ENCODE results near the gene SWI5.

DNA sequence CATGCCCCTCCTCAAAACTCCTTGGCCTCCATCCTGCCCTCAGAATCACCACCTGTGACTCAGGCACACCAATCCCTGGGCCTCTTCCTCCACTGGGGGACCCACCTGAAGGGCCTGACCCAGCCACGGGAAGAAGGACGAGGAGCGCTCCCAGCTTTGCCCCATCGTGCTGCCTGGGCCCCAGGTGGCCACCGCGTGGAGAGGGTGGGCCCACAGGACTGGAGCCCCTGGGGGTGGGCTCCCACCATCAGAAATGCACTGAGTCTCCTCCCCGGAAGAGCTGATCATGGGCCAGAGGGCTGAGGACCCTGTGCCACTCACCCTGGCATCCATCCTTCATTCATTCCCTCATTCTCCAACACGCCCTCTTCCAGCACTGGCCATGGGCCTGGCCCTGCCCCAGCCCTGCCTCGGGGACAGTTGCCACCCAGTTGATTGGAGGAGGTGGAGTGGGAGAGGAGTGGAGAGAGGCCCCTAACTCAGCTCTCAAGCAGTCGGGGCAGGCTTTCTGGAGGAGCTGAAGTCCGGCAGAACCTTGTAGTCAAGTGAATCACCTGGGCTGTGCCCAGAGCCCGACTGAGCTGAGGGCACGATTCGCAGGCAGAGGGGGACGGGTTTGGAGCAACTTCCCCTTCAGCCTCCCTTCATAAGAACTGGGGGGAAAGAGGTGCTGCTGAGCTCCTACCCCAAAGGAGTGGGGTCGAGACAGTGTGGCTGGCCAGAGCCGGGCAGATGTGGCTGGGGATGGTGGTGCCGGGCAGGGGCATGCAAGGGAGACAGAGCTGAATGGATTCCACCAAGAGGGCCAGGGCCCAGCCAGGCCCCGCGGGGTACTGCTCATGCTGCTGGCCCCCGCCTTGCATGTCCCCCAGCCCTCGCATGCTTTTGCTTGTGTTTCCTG, 43.3 kb upstream of the SWI5 start:
- TF ChIP-seq PPARA (CRISPR knock-in tag; IDR thresholded peaks at IDR 0.05; ENCODE audit: borderline replicate concordance) (no peak), ZFP30 (CRISPR knock-in tag; IDR thresholded peaks at IDR 0.05) (no peak), OSR1 (CRISPR knock-in tag; IDR thresholded peaks at IDR 0.05) (no peak), PATZ1 (CRISPR knock-in tag; IDR thresholded peaks at IDR 0.05; ENCODE audit: borderline replicate concordance) (no peak), RARB (CRISPR knock-in tag; IDR thresholded peaks at IDR 0.05) (no peak), BACH2 (CRISPR knock-in tag; IDR thresholded peaks at IDR 0.05; ENCODE audit: borderline replicate concordance) (no peak), SNAI2 (CRISPR knock-in tag; IDR thresholded peaks at IDR 0.05) (no peak), TCF4 (CRISPR knock-in tag; IDR thresholded peaks at IDR 0.05; ENCODE audit: borderline replicate concordance) (no peak), CSDC2 (CRISPR knock-in tag; IDR thresholded peaks at IDR 0.05) (no peak), ARNTL (CRISPR knock-in tag; IDR thresholded peaks at IDR 0.05; ENCODE audit: borderline replicate concordance, low read depth) (no peak), GLIS3 (CRISPR knock-in tag; IDR thresholded peaks at IDR 0.05) (no peak)

Data from SK-N-SH treated with all-trans-retinoic acid at 6 μM for 48 hours (cell line).